Spinal cord (tissue), 10 donors: Measurements from ENCODE around the gene PTPN2. TPM values are rescaled to one million over a fixed set of nuclear protein-coding genes. Genes with fewer than 3 reads are reported as not detected.
"Not testable (repeated sequence)": the region's sequence is repeated elsewhere in the genome, so short reads cannot be mapped to it uniquely, and the experiment has no call there.

ENCODE experiments used
- DNase-seq, 6 donors: peaks; one replicate each; pipeline versions ENCODE4 v3.0.0 to v3.0.0-alpha.2; 2013 to 2015; ENCODE audit warnings: low spot score in 6 of 6, low read depth in 4 of 6
- H3K27ac ChIP-seq: one replicate; pipeline ENCODE4 v1.5.1; 2013; ENCODE audit warnings: low read depth, low read length, control low read depth
- H3K27me3 ChIP-seq: one replicate; pipeline ENCODE4 v1.6.1; 2013; ENCODE audit warnings: low read length; ENCODE audit not compliant: control insufficient read depth, insufficient read depth
- H3K36me3 ChIP-seq: one replicate; pipeline ENCODE4 v1.6.1; 2013; ENCODE audit warnings: low read length; ENCODE audit not compliant: control insufficient read depth, insufficient read depth
- H3K4me1 ChIP-seq: one replicate; pipeline ENCODE4 v1.6.1; 2013; ENCODE audit warnings: low read length; ENCODE audit not compliant: control insufficient read depth, insufficient read depth
- H3K4me3 ChIP-seq: one replicate; pipeline ENCODE4 v1.5.1; 2013; ENCODE audit warnings: low read depth, low read length, control low read depth
- H3K9me3 ChIP-seq: one replicate; pipeline ENCODE4 v1.6.1; 2013; ENCODE audit warnings: low read length; ENCODE audit not compliant: control insufficient read depth, insufficient read depth
- WGBS: methylation state at CpG from one replicate; pipeline ENCODE4 v1.1.5; 2013; ENCODE audit warnings: missing lambda C conversion rate; ENCODE audit not compliant: insufficient coverage; 5-methylcytosine and 5-hydroxymethylcytosine counted together
- polyA plus RNA-seq, 2 donors: library from polyadenylated mRNA; unstranded; fragments of 120-200 nt; gene quantifications; one replicate each; pipeline ENCODE4 v1.2.1, GENCODE V29; 2013; ENCODE audit not compliant: insufficient read length in 2 of 2
- total RNA-seq, 2 donors: library from RNA; depleted of rRNA in 1 of 2; stranded (reverse); fragments of 120-200 nt in 1 of 2; fragments of >200 nt in 1 of 2; gene quantifications; one replicate each; pipeline versions ENCODE4 v1.2.3 to v1.2.4, GENCODE V29; 2013 to 2014
- donor health status: healthy.

Gene PTPN2
- total and polyA plus RNA-seq, 4 donors: 28.4 to 40.9 (median 31.3) TPM

DNA sequence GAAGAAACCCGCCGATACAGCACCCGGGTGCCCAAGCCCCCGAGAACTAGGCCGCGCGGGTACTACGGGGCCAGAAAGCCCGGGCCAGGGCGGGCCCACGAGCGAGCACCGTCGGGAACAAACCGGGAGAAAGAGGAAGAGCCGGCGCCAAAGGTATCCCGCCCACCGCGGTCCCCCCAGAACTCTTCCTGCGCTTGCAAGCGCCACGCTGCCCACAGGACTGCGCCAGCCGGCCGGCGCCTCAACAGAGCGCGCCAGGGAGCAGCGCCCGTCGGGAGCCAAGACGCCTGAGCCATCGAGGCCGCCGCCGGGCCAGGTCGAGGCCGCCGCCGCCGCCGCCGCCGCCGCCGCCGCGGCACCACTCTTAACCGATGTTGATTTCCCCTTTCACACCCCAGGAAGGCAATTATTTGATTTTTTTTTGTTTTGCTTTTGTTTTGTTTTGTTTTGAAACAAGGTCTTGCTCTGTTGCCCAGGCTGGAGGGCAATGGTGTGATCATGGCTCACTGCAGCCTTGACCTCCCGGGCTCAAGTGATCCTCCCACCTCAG, 12.8 kb upstream of the PTPN2 start:
- not testable (repeated sequence) for H3K4me1 ChIP-seq, H3K4me3 ChIP-seq, H3K9me3 ChIP-seq, H3K36me3 ChIP-seq, H3K27ac ChIP-seq, DNase-seq
- 10% methylated on average over 28 of the region's 51 CpGs for WGBS
- peaks cover 24% of the 10 kb centered on the region for H3K27me3 ChIP-seq

DNA sequence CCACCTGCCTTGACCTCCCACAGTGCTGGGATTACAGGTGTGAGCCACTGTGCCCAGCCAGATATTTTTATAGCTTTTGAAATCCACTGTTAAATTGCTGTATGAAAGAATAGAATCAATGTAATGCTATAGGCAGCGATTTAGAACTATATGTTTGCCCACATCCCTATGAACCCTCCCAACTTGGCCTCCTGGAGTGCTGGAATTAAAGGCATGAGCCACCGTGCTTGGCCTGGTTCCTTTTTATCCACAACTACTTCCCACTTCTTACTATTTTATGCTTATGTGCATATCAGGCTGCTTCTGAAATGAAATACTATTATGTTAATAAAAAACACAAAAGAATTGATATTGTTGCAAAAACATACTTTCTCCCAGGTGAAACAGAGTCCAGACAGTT, 11.6 kb upstream of the PTPN2 start:
- Histone ChIP-seq H3K27ac (no peak overlapping the region), H3K36me3 (no peaks in the 10 kb centered on the region), H3K4me1 (no peaks in the 10 kb centered on the region), H3K9me3 (no peaks in the 10 kb centered on the region), H3K4me3 (no peak overlapping the region), H3K27me3 (peaks cover 24% of the 10 kb centered on the region)
- WGBS: no CpG with 5 or more reads among the region's 2 CpGs
- DNase-seq: no peak

- H3K4me1 ChIP-seq: no peaks in the 10 kb centered on the region
- no CpG with 5 or more reads among the region's 1 CpG for WGBS
- H3K27me3 ChIP-seq: peaks cover 24% of the 10 kb centered on the region
- H3K9me3 ChIP-seq: no peaks in the 10 kb centered on the region
- H3K4me3 ChIP-seq: no peak overlapping the region
- no peaks in the 10 kb centered on the region for H3K36me3 ChIP-seq
- no peak overlapping the region for H3K27ac ChIP-seq
- DNase-seq: no peak
These were observed 11.0 kb upstream of the PTPN2 start for GRCh38 chr18:12895014-12895413.

- H3K4me3 ChIP-seq: no peak overlapping the region
- H3K27me3 ChIP-seq: peaks cover 10% of the 10 kb centered on the region
- no peaks in the 10 kb centered on the region for H3K9me3 ChIP-seq
- H3K4me1 ChIP-seq: no peaks in the 10 kb centered on the region
- WGBS: no CpG with 5 or more reads among the region's 6 CpGs
- no peak overlapping the region for H3K27ac ChIP-seq
- DNase-seq: no peak
- H3K36me3 ChIP-seq: no peaks in the 10 kb centered on the region
These were observed 7.5 kb upstream of the PTPN2 start for GRCh38 chr18:12891561-12891960.

DNA sequence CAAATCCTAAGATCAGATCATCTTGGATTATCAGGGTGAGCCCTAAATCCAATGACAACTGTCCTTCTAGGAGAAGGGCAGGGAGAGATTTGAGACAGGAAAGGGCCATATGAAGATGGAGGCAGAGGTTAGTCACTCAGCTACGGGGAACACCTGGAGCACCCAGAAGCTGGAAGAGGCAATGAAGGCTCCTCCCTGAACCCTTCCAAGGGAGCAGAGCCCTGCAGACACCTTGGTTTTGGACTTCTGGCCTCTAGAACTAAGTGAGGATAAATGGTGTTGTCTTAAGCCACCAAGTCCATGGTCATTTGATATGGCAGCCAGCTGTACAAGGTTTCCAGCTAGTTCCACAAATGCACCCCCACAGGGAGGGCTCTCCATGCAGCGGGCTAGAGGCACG, 6.9 kb upstream of the PTPN2 start:
- H3K9me3 ChIP-seq: no peaks in the 10 kb centered on the region
- no peaks in the 10 kb centered on the region for H3K36me3 ChIP-seq
- no peak overlapping the region for H3K27ac ChIP-seq
- H3K27me3 ChIP-seq: peaks cover 10% of the 10 kb centered on the region
- no peaks in the 10 kb centered on the region for H3K4me1 ChIP-seq
- no peak for DNase-seq
- H3K4me3 ChIP-seq: no peak overlapping the region
- WGBS: 100% methylated on average over 1 of the region's 3 CpGs

DNA sequence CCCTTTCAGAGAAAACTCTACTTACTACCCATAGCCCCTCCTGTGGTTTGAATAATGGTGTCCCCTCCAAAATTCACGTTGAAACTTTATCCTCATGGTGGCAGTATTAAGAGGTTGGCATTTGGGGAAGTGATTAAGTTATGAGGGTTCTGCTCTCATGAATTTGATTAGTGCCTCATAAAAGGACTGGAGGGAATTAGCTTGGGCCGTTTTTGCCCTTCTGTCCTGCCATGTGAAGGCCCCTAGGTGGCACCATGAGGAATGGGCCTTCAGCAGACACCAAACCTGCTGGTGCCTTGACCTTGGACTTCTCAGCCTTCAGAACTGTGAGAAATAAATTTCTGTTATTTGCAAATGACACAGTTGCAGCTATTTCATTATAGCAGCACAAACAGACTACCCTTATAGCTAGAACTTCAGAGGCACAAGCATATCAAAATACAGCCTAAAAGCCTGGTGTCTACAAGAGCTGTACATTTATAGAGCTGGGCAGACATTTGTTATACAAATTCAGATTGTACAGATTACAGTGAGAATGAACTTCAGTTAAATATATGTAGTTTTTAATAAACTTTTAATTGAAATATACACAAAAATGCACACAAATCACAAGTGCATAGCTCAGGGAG, 2.6 kb upstream of the PTPN2 start:
- 25% methylated on average over 1 of the region's 2 CpGs for WGBS
- Histone ChIP-seq H3K36me3 (no peaks in the 10 kb centered on the region), H3K9me3 (no peaks in the 10 kb centered on the region), H3K4me1 (peaks cover 2% of the 10 kb centered on the region), H3K27me3 (no peaks in the 10 kb centered on the region), H3K4me3 (no peak overlapping the region), H3K27ac (no peak overlapping the region)
- DNase-seq: no peak

- H3K36me3 ChIP-seq: no peaks in the 10 kb centered on the region
- no peaks in the 10 kb centered on the region for H3K27me3 ChIP-seq
- H3K27ac ChIP-seq: no peak overlapping the region
- H3K9me3 ChIP-seq: no peaks in the 10 kb centered on the region
- no peak for DNase-seq
- peaks cover 6% of the 10 kb centered on the region for H3K4me1 ChIP-seq
- 51% methylated on average over 3 of the region's 4 CpGs for WGBS
- H3K4me3 ChIP-seq: no peak overlapping the region
These were observed 1.5 kb upstream of the PTPN2 start for GRCh38 chr18:12885500-12885899.

DNA sequence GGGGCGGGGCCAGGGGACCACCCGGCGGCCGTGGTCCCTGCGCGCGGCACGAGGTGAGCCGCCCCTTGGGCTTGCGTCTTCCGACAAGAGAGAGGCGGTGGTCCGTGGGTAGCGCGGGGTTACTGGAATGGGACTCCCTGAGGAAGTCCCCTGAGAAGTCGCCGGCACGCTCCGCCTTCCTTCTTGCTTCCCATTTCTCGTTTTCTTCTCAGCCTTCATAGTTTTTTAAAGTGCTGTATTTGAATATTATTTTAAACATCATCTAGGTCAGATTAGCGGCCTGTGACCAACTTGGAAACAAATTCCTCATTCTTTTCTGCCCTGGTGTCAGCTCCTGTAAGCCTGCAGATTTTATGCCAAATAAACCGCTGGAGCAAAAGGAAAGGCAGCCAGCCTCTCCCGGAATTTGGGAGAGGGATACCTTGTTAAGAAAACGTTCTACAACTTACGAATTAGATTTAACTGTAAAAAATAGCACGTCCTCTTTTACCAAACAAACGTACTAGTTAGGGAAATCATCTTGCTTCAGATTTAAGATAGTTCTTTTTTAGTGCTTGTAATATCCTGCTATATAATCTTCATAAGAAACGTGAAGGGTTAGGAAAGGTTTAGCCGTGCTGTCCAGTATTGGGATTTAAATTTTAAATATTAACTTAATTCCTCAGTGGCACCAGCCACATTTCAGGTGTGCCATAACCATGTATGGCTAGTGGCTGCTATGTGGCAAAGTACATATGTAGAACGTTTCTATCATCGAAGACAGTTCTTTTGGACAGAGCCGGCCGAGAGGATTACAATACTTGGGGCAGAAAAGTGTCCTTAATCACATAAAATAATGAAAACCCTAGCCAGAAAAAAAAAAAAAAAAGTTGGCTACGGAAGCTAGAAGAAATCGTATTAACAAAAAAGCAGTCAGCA, 628 bp upstream of the PTPN2 start:
- H3K9me3 ChIP-seq: no peaks in the 10 kb centered on the region
- DNase-seq: no peak
- peaks cover 6% of the 10 kb centered on the region for H3K4me1 ChIP-seq
- H3K36me3 ChIP-seq: no peaks in the 10 kb centered on the region
- peak overlapping the region; percentile 82 for H3K27ac ChIP-seq
- H3K4me3 ChIP-seq: peak overlapping the region; percentile 54
- H3K27me3 ChIP-seq: no peaks in the 10 kb centered on the region
- WGBS: 0% methylated on average over 13 of the region's 35 CpGs

DNA sequence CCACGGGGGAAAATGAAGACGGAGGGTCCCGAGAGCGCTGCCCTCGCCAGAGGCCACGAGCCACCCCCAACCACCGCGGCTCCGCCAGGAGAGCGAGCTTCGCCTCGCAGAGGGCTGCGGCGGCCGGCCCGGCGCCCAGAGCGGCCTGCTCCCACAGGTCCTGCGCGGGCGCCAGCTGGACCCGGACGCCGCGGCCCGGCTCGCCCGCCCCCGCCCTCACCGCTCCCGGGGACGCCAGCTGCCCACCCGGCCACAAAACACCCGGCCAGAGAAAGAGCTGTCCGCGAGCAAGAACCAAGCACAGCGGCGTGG, 709 bp downstream of the PTPN2 start:
- no peak for DNase-seq
- Histone ChIP-seq H3K27me3 (no peaks in the 10 kb centered on the region), H3K4me1 (peaks cover 6% of the 10 kb centered on the region), H3K4me3 (peak overlapping the region; percentile 79), H3K9me3 (no peaks in the 10 kb centered on the region), H3K36me3 (no peaks in the 10 kb centered on the region), H3K27ac (peak overlapping the region; percentile 99)
- under 1% methylated on average over 38 of the region's 38 CpGs for WGBS
